Measurements from ENCODE around the gene POLR3E.
A peak's percentile ranks its signal among the peaks of the same experiment; 100 is the strongest.

The POLR3E gene

GRCh38 chr16:22297114-22297870 is at the start of gene POLR3E:
TSS of gene POLR3E (plus strand) at chr16:22297409. CDS start at chr16:22302969, 5,560 bp downstream.
- peak; percentile 100 for DNase-seq

GRCh38 chr16:22250522-22250921 is 46.7 kb upstream of the POLR3E start:
- no peak for DNase-seq

GRCh38 chr16:22252317-22252716 is 44.9 kb upstream of the POLR3E start:
- DNase-seq: no peak

- no peak for DNase-seq
Measured at GRCh38 chr16:22253272-22253671, 43.9 kb upstream of the POLR3E start.

- no peak for DNase-seq
Measured at GRCh38 chr16:22255335-22255734, 41.9 kb upstream of the POLR3E start.

GRCh38 chr16:22257440-22257839 is 39.8 kb upstream of the POLR3E start:
- no peak for DNase-seq

GRCh38 chr16:22260490-22260889 is 36.7 kb upstream of the POLR3E start:
- DNase-seq: no peak

GRCh38 chr16:22262460-22262859 is 34.7 kb upstream of the POLR3E start:
- peak; percentile 18 for DNase-seq

- DNase-seq: peak; percentile 19
Measured at GRCh38 chr16:22264786-22265185, 32.4 kb upstream of the POLR3E start.

- no peak for DNase-seq
Measured at GRCh38 chr16:22265351-22265750, 31.9 kb upstream of the POLR3E start.

GRCh38 chr16:22266546-22266945 is 30.7 kb upstream of the POLR3E start:
- no peak for DNase-seq

GRCh38 chr16:22267764-22268163 is 29.4 kb upstream of the POLR3E start:
- DNase-seq: no peak

GRCh38 chr16:22270525-22270924 is 26.7 kb upstream of the POLR3E start:
- no peak for DNase-seq

GRCh38 chr16:22272870-22273650 is 24.1 kb upstream of the POLR3E start:
- no peak for DNase-seq

GRCh38 chr16:22274916-22275315 is 22.3 kb upstream of the POLR3E start:
- no peak for DNase-seq

GRCh38 chr16:22278441-22279230 is 18.6 kb upstream of the POLR3E start:
- no peak for DNase-seq

GRCh38 chr16:22282254-22282892 is 14.8 kb upstream of the POLR3E start:
- DNase-seq: no peak

- no peak for DNase-seq
Measured at GRCh38 chr16:22284637-22285036, 12.6 kb upstream of the POLR3E start.

- no peak for DNase-seq
Measured at GRCh38 chr16:22285080-22285479, 12.1 kb upstream of the POLR3E start.

- no peak for DNase-seq
Measured at GRCh38 chr16:22291020-22291419, 6.2 kb upstream of the POLR3E start.

- DNase-seq: no peak
Measured at GRCh38 chr16:22291860-22292318, 5.3 kb upstream of the POLR3E start.

GRCh38 chr16:22292320-22292719 is 4.9 kb upstream of the POLR3E start:
- DNase-seq: no peak
